Measurements from ENCODE around the gene FAM124A.
"Not testable (repeated sequence)": the region's sequence is repeated elsewhere in the genome, so short reads cannot be mapped to it uniquely, and the experiment has no call there.

FAM124A gene

DNA sequence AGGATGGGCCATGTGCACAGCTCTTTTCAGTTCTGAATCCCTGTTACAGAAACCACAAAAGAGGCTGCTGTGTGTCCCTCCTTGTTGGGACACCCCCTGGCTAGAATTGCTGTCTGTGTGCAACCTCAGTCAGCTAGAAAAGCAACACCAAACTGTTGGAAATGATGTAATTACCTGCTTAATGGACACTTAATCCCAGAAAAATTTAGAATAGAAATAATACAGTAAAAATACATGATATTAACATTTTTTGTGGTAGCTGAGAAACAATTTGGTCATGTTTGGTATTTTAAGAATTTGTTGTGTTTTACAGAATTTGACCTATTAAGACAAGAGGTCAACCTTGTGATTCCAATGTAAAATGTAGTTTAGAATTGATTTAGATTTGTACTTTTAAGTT, 46.8 kb downstream of the FAM124A start:
- H3K4me3 ChIP-seq (ENCODE audit: low read depth, low read length): no peak overlapping the region

DNA sequence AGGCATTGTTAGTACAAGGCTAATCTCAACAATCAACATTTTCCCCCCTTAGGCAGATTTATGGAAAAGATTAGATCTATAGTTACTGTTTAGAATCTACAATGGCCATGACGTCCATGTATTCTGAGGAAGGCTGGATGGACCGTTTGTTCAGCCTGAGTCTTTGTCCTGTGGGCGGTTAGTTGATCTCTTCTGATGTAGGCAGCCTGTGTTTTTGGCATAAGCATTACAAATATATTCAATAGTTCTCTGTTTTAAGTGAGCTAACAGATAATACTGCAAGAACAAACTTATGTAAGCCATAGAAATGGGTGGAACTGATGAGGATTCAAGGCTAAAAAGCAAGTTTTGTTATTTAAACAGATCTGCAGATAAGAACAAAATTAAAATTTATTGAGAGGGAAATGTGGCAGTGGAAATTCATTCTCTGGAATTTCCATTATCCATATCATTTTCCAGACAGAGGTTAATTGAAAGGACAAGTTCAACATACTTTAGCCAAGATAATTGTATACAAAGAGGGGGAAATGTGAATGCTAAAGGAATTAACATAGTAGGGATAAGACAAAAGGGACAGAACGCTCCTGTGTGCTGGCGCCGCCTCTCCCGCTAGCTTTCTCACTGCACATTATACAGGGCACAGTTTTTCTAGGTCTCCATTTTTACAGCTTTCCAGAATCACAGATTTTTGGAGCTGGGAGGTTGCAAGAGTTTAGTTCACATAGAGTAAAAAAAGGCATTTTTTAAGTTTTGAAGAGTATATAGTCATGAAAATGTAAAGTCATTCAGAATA, 48.6 kb downstream of the FAM124A start:
- no peak overlapping the region for H3K4me3 ChIP-seq (ENCODE audit: low read depth, low read length)

DNA sequence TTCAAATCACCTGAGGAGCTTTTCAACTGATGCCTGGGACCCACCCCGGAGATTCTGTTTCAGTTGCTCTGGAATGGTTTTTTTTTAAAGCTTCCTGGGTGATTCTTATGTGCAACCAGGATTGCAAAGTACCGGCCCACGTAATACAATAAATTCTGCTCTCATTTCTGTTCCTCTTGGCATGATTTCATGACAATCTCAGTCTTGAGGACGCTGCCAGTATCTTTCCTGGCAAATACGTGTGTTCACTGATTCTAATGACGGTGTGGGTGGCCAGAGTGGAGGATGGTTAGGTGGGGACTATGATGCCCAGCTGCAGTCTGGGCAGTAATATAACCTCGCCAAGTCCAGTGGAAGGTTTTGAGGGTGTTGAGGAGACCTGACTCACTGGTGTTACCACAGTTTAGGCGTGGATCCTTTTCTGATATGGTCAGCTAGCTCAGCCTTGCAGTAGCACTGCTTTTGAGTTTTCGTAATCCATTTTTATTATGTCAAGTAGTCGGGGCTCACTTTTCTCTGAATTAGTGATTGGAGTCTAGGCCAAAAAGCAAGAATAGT, 49.4 kb downstream of the FAM124A start:
- H3K4me3 ChIP-seq (ENCODE audit: low read depth, low read length): no peak overlapping the region

DNA sequence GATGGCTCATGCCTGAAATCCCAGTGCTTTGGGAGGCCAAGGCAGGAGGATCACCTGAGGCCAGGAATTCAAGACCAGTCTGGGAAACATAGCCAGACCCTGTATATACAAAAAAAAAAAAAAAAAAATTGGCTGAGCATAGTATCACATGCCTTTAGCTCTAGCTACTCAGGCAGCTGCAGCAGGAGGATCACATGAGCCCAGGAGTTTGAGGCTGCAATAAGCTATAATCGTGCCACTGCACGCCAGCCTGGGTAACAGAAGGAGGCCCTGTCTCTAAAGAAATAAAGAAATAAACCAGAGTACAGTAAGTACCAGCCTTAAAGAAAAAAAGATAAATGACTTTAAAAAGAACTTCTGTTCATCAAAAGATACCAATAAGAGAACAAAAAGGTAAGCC, 52.9 kb downstream of the FAM124A start:
- no peak overlapping the region for H3K4me3 ChIP-seq (ENCODE audit: low read depth, low read length)

DNA sequence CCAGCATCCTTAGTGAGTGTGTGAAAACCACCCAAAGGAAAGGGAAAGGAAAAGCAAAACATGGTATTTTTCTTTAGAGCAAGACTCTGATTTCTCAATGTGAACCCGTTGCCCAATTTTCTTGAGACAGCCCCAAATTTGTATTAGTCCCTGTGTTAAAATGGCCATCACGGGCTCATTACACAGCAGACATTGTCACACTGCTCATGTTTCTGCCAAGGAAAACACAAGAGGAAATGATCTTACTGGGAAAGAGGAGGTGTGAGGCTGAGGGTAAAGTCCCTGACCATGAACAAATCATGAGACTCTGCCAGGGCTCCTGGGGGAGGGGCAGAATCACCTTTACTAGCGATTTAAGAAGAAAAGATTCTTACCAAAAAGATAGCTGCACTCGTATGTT, 54.4 kb downstream of the FAM124A start:
- H3K4me3 ChIP-seq (ENCODE audit: low read depth, low read length): no peak overlapping the region

DNA sequence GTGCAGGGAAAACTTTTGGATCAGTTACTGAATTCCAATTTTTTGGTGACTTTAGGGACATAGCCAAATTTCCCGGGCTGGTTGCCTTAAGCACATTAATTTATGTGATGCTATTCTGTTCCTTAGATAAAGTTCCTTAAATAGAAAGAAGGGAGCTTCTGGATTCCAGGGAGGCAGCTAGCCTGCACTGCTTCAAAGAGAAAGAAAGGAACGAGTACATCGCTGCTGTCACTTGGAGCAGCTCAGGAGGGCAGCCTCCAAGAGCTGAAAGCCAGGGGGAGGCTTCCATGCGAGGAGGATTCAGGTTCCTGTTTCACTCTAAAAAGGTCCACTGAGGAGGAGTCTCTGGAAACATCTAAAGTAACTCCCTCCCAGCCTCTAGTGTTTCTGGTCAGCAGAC, 55.7 kb downstream of the FAM124A start:
- H3K4me3 ChIP-seq (ENCODE audit: low read depth, low read length): no peak overlapping the region

DNA sequence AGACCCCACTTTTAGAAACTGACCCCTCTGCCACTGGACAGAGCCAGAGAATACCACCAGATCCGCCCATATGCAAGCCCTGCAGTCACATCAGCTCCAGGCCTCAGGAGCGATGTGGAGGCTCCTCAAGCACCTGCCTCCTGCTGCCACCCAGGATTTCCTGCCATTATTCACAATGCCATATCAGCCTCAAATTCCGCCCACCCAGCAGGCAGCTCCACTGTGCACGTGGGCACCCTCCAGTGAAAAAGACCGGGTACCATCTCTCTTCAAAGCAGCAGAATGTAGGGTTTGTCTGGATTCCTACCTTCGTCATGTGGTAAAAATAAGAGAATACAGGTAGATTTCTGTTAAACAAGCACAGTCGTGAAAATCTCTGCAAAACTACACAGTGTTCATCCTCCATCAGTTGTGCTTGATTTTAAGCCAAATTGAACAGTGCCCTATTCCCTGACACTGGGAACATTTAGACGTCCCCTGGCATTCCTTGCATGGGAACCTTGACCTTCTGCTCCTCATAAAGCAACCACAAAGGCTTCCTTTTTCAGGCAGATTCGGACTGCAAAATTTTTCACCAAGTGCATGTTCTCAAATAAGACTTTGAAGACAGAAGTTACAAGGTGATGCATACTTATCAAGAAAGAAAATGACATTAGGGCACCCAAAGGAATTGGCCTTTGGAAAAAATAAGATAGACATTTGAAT, 56.4 kb downstream of the FAM124A start:
- no peak overlapping the region for H3K4me3 ChIP-seq (ENCODE audit: low read depth, low read length)

DNA sequence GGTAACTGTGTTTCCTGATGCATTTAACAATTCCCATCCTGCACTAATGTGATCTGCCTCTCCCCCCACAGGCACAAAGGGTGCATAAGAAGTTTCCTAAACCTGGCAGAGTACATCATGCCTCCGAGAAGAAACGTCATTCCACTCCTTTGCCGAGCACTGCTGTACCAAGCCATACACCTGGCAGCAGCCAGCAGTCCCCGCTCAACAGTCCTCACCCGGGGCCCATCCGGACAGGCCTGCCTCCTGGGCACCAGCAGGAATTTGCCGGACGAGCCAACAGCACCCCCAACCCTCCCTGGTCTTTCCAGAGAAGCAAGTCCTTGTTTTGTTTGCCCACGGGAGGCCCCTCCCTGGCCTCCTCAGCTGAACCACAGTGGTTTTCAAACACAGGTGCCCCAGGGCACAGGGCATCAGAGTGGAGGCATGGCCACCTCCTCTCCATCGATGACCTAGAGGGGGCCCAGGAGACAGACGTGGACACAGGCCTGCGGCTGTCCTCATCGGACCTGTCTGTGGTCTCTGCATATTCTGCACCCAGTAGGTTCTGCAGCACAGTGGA, 58.3 kb downstream of the FAM124A start:
- H3K4me3 ChIP-seq (ENCODE audit: low read depth, low read length): no peak overlapping the region

DNA sequence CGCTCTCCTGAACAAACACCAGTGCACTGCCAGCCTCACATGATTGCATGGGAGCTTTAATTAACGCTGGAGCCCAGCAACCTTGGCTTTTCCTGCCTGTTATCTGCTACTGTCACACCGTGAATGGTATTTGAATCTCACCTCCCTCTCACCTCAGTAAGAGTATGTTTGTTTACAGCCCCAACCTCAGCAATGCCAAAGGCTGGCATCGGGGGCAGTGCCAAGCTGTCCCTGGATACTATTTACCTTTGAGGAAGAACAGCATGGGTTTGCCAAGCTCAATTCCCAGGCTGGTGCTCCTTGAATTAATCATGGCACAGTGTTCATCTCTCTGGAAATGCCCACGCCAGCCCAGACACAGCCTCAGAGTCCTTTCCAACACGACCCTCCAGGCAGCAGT, 60.1 kb downstream of the FAM124A start:
- no peak overlapping the region for H3K4me3 ChIP-seq (ENCODE audit: low read depth, low read length)

DNA sequence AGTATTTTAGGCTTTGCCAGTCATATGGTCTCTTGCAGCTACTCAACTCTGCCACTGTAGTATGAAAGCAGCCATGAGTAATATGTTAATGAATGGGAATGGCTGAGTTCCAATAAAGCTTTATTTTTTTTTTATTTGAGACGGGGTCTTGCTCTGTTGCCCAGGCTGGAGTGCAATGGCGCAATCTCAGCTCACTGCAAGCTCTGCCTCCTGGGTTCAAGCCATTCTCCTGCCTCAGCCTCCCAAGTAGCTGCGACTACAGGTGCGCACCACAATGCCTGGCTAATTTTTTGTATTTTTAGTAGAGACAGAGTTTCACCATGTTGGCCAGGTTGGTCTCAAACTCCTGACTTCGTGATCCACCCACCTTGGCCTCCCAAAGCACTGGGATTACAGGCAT, 60.7 kb downstream of the FAM124A start:
- H3K4me3 ChIP-seq (ENCODE audit: low read depth, low read length): not testable (repeated sequence)

DNA sequence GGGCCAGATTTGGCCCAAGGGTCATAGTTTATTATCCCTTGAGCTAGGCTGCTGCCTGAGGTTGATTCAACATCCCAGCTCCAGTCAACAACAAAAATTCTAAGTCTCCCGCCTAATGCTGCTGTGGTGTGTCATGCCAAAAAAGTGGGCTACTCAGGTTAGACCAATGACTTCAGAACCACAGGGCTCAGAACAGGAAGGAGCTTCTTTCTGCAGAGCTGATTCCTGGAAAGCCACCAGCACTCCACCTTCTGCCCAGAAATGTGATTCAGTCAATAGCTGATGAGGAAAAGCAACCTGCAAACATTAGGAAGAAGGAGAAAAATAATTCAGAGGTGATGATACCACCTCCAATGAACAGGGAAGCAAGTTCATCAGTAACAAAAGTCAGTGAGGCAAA, 61.2 kb downstream of the FAM124A start:
- H3K4me3 ChIP-seq (ENCODE audit: low read depth, low read length): no peak overlapping the region

DNA sequence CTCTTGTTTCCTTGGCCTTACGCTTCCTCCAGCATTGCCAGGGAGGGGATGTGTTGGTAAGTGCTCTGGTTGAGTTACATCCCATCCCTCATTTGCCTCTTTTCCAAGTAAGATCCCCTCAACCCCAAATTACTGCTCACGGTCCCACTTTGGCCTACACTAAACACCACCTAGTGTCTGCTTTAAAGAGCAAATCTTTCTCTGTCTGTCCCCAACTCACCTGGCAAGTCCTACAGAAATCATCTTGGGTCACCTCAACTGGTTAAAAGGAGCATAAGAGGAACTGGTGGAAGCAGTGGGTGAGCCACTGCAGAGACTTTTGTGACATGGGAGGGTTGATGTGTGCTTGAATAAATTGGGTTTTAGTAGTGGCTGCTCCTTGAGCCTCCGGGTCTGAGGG, 62.1 kb downstream of the FAM124A start:
- no peak overlapping the region for H3K4me3 ChIP-seq (ENCODE audit: low read depth, low read length)

DNA sequence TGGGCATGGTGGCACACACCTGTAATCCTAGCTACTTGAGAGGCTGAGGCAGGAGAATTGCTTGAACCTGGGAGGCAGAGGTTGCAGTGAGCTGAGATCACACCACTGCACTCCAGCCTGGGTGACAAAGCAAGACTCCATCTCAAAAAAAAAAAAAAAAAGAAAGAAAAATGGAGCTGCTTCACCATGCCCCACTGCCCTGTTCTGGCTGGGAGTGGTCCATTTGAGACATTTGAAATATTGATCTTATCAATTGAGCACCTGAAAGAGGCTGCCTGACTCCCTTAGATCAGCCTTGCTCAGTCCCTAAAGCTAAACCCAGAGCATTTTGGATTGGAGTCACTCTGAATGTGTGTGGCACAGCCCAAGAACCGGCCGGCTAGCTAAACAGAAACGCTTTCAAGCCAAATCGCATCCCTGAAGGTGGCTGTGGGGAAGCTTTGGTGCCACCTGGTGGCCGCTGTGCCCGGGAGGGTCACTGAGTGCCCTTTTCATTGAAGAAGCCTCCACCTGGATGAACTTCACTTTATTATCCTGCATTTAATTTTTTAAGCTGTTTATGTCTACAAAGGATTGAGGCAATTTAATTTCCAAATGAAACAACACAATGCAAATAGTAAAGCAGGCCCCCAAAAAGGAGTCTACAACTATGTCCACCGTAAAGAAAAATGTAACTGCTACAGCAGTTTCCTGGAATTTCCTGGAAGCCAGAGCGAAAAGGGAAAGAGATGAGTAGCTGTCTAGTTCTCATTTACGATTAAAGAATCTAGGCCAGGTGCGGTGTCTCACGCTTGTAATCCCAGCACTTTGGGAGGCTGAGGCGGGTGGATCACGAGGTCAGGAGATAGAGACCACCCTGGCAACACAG, 64.2 kb downstream of the FAM124A start:
- no peak overlapping the region for H3K4me3 ChIP-seq (ENCODE audit: low read depth, low read length)

DNA sequence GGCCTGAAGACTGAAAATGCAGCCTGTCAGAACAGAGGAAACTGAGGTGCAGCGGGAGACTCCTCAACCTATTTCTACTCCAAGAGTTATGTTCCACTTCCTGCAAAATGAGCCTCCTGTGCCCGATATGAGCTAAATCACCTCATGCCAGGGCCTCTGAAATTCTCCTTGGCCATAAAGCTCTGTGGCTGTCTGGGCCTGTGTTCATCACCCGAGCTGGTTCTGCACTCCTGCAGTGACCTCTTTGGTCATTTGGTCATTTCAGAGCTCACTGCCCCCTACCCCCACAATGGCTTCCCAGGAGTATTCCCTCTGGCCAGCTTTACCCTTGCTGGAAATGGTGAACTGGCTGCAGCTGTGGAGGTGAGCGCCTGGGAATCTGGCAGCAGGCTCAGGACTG, 65.6 kb downstream of the FAM124A start:
- H3K4me3 ChIP-seq (ENCODE audit: low read depth, low read length): no peak overlapping the region

DNA sequence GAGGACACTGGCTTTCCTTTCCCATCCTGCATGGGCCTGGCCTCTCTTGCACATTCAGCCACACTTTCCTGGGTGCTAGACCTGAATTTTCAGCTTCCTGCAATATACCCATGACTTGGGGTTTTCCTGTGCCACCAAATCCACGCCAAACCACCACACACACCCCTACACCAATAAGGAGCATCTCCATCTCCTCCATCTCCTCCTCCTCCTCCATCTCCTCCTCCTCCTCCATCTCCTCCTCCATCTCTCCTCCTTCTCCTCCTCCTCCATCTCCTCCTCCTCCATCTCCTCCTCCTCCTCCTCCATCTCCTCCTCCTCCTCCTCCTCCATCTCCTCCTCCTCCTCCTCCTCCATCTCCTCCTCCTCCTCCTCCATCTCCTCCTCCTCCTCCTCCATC, 66.1 kb downstream of the FAM124A start:
- not testable (repeated sequence) for H3K4me3 ChIP-seq (ENCODE audit: low read depth, low read length)

DNA sequence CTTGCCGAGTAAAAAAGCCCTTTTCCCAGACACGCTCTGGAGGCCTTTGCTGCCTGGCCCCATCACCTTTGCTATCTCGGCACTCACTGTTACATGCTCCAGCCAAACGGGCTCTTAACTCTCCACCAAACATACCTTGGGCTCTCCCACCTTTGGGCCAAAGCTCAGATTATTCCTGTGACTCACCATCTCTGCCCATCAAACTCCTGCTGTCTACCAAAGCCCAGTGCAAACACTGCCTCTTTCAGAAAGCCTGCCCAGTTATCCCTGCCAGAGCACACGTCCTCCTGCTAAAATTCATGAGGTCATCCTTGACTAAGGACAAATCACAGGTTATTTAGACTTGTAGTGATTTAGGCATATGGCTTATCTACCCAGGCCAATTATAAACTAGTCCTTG, 69.1 kb downstream of the FAM124A start:
- H3K4me3 ChIP-seq (ENCODE audit: low read depth, low read length): no peak overlapping the region

DNA sequence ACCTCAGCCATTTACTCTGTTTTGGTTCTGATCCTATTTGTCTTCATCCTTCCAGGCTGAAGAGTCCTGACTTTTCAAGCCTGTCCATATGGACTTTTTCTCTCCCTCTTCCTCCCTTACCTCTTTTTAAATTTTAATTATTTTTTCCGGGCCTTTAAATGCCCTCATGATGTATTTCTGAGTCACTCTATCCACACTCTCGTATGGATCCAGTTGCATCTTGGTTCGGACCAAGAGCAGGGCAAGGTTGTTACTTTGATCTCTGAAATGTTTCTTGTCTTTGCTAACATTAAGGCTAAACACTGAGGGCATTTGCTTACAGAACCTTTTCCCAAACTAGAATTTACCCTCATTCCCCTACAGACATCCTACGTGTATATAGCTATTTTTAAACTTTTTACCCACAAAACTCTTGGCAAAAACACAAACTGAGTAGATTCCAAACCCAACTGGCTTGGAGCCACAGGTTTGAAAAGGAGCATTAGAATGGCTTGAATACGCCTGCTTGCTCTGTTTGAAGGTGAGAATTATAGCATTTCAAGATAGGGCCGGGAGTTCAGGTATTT, 69.9 kb downstream of the FAM124A start:
- H3K4me3 ChIP-seq (ENCODE audit: low read depth, low read length): no peak overlapping the region

DNA sequence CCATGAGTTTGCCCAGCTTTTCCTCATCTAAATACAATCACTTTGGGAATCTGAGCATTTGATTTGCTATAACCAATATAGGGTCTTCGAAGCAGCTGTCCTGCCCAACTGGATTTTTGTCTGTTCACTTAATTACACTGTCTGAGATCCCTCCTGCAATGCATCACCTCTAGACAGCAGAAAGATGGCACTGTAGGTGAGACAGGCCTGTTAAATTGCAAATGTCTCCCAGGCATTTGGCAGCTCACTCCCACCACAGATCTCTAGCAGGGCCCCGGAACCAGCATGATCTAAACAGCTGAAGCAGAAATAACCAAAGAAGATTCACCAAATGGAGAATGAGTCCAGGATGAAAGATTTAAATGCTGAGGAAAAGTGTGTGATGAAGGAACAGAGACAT, 75.4 kb downstream of the FAM124A start:
- H3K4me3 ChIP-seq (ENCODE audit: low read depth, low read length): no peak overlapping the region

DNA sequence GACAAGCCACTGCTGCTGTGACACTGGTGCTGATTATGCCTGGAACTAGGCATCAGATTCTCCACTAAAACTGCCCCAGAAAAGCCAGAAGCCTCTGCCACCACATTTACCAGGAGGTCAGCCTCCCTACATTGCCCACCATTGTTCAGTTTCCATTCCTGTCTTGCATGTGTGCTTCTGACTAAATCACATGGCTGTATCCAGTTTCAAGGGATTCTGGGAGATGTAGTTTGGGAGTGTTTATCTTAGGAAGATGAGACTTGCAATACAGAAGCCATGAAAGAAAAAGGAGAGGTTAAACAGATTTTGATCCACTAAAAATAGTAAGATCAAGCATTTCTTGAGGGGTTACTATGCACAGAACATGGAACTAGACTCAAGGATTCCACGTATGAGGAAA, 76.6 kb downstream of the FAM124A start:
- H3K4me3 ChIP-seq (ENCODE audit: low read depth, low read length): no peak overlapping the region

DNA sequence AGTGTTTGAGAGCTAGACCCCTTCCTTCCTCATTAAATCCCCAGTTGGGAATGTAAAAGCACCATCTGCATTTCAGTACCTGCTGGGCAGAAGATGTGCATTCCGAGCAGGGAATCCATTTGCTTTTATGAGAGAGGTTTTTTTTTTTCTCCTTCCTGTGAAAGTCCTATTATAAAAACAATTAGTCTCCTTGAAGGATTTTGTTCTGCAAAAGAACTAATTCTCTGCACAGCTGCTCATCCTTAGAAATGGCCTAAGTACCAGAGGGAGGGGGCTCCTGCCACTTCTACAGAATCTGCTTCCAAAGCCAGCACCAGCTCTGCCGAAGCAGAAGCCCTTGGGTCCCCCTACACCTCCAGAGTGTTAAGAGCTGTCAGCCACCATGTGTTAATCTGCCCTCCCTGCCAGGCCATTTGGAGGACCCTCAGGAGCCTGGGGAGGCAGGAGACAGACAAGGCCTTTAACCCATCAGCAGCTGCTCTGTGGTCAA, 80.9 kb downstream of the FAM124A start:
- H3K4me3 ChIP-seq (ENCODE audit: low read depth, low read length): no peak overlapping the region

DNA sequence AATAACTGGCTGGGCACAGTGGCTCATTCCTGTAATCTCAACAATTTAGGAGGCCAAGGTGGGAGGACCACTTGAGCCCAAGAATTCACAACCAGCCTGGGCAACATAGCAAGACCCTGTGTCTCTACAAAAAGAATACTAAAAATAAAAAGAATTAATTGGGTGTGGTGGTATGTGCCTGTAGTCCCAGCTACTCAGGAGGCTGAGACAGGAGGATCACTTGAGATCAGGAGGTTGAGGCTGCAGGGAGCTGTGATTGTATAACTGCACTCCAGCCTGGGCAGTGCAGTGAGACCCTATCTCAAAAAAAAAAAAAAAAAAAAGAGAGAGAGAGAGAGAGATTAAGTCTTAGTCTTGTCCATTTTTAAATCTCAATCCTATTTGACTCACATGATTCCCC, 81.7 kb downstream of the FAM124A start:
- H3K4me3 ChIP-seq (ENCODE audit: low read depth, low read length): no peak overlapping the region
